ENCODE results near the gene PLPP1. TPM values are rescaled to one million over a fixed set of nuclear protein-coding genes. Genes with fewer than 3 reads are reported as not detected.

Gene PLPP1
- total and polyA plus RNA-seq, 2 of the 8 experiments (the other 6 are each of a cell fraction or from before 2014, with no cell fraction given) = 43.7 to 91.3 TPM

DNA sequence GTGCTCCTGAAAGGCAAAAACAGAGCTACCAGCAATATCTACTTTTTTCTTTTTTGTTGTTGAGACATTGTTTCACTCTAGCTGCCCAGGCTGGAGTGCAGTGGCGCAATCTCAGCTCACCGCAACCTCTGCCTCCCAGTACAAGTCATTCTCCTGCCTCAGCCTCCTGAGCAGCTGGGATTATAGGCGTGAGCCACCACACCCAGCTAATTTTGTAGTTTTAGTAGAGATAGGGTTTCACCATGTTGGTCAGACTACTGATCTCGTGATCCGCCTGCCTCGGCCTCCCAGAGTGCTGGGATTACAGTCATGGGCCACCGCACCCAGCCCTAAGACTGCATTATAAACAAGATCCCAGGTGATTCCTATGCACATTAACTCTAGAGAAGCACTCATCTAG, 17.0 kb downstream of the PLPP1 start:
- Histone ChIP-seq H4K91ac (replicated peaks; ENCODE audit: insufficient read length, low read length) (no peak overlapping the region), H3K4me1 (replicated peaks in 1 of 4; ENCODE audit: control insufficient read depth in 3 of 4, insufficient read depth in 4 of 4, low read length in 3 of 4) (peaks cover 0 to 5% (median 0%) of the 10 kb centered on the region in 4 experiments; a peak in 1 of 7 replicates), H3K4ac (replicated peaks; ENCODE audit: insufficient read length, low read depth, low read length) (no peak overlapping the region), H3K27ac (ENCODE audit: low read depth, low read length) (no peak overlapping the region), H3K79me2 (ENCODE audit: control insufficient read depth in 1 of 2, insufficient read depth in 2 of 2, low read length in 2 of 2) (peaks cover 5 to 99% of the 10 kb centered on the region in 2 experiments; a peak in 3 of 4 replicates), H2AK5ac (ENCODE audit: low read depth, low read length) (no peak overlapping the region), H3K56ac (replicated peaks; ENCODE audit: insufficient read length, low read depth, low read length) (no peak overlapping the region), H3K4me3 (ENCODE audit: extremely low read depth in 1 of 4, insufficient read depth in 2 of 4, low read depth in 3 of 4, low read length in 4 of 4) (no peak overlapping the region), H2BK5ac (ENCODE audit: low read depth, low read length) (no peak overlapping the region), H4K5ac (ENCODE audit: insufficient read length, low read depth, low read length) (no peak overlapping the region), H2BK20ac (ENCODE audit: low read length) (no peak overlapping the region), H4K20me1 (replicated peaks in 1 of 2; ENCODE audit: control insufficient read depth in 1 of 2, insufficient read depth in 2 of 2, low read length in 2 of 2) (peaks cover 0 to 4% of the 10 kb centered on the region in 2 experiments), H3K27me3 (replicated peaks in 1 of 4; ENCODE audit: control insufficient read depth in 3 of 4, extremely low read depth in 1 of 4, insufficient read depth in 3 of 4, low read length in 3 of 4) (no peaks in the 10 kb centered on the region), H3K18ac (ENCODE audit: extremely low read depth, low read length) (no peak overlapping the region), H4K8ac (ENCODE audit: extremely low read depth, insufficient read depth, low read length) (no peak overlapping the region), H2AFZ (ENCODE audit: low read length) (no peak overlapping the region), H2BK12ac (ENCODE audit: low read depth, low read length) (no peak overlapping the region), H2BK15ac (ENCODE audit: low read length) (no peak overlapping the region), H3K9ac (replicated peaks in 1 of 4; ENCODE audit: extremely low read depth in 1 of 4, low read depth in 3 of 4, low read length in 3 of 4) (no peak overlapping the region), H3K9me3 (ENCODE audit: insufficient read depth in 2 of 2, low read depth in 1 of 2, low read length in 1 of 2) (no peaks in the 10 kb centered on the region), H2BK120ac (replicated peaks; ENCODE audit: low read depth, low read length) (no peak overlapping the region), H3K23ac (ENCODE audit: insufficient read length) (no peak overlapping the region), H3K79me1 (ENCODE audit: low read depth, low read length) (no peaks in the 10 kb centered on the region; the same call in 1 of the 2 replicates), H3K23me2 (ENCODE audit: low read depth, low read length) (no peaks in the 10 kb centered on the region), H3K4me2 (ENCODE audit: insufficient read depth in 1 of 2, low read depth in 2 of 2, low read length in 2 of 2) (no peak overlapping the region; a peak in 1 of 4 replicates), H3K14ac (ENCODE audit: insufficient read length) (no peak overlapping the region), H3K36me3 (ENCODE audit: control insufficient read depth in 2 of 4, insufficient read depth in 4 of 4, low read length in 3 of 4) (no peaks in the 10 kb centered on the region; a peak in 1 of 8 replicates)
- no peak for DNase-seq (ENCODE audit: low read depth in 1 of 2, low spot score in 2 of 2)
- FAIRE-seq = no peak
- CTCF ChIA-PET (ENCODE audit: partially characterized antibody) = interaction anchor here (1.0 to 3.5 kb wide), 2 partner anchors 9 to 174 kb away, joined by 3 to 11 read pairs; no protein-coding TSS in a partner anchor
- 90% methylated on average over 7 of the region's 7 CpGs; no CpG with 5 or more reads in 1 of the 2 experiments for WGBS, 2 experiments (ENCODE audit: extremely low coverage in 1 of 2, insufficient coverage in 1 of 2, insufficient read length in 1 of 2, insufficient replicate concordance in 2 of 2, low coverage in 1 of 2, low lambda C conversion rate in 2 of 2, missing lambda C conversion rate in 1 of 2)
- no peak for TF ChIP-seq SUZ12 (IDR thresholded peaks at IDR 0.05; ENCODE audit: low read length)
- TF ChIP-seq POU5F1 (IDR thresholded peaks at IDR 0.05; ENCODE audit: low read depth, low read length) = no peak
- TF ChIP-seq CEBPB (IDR thresholded peaks at IDR 0.05; ENCODE audit: low read depth, low read length) = 0 out of 2 replicates have a peak, but pooled peaks have one; percentile 44
- no peak for TF ChIP-seq TEAD4 (IDR thresholded peaks at IDR 0.05; ENCODE audit: low read depth, low read length)
- POLR2A ChIA-PET (ENCODE audit: partially characterized antibody) = interaction anchor here (1.4 kb wide), 1 partner anchor 12 kb away, joined by 3 read pairs; no protein-coding TSS in a partner anchor

Measured in H1 (cell line).